HFF-Myc (cell line): ENCODE measurements around the gene PRKAG2.

Experiments used
- DNase-seq: peaks from one replicate; pipeline ENCODE4 v3.0.0-alpha.2; 2011; ENCODE audit warnings: low read depth; ENCODE audit errors: extremely low read depth
- H3K4me3 ChIP-seq: replicated peaks from 2 replicates; pipeline ENCODE4 v1.5.1; 2011; ENCODE audit warnings: low read depth, mild to moderate bottlenecking, control low read depth, low read length
- TF ChIP-seq, protein P1 (sequence below): IDR thresholded peaks from 2 replicates; pipeline ENCODE4 v1.5.1; 2012; ENCODE audit warnings: mild to moderate bottlenecking, low read depth, low read length, control low read depth; ENCODE audit errors: missing control alignments

PRKAG2 gene

DNA sequence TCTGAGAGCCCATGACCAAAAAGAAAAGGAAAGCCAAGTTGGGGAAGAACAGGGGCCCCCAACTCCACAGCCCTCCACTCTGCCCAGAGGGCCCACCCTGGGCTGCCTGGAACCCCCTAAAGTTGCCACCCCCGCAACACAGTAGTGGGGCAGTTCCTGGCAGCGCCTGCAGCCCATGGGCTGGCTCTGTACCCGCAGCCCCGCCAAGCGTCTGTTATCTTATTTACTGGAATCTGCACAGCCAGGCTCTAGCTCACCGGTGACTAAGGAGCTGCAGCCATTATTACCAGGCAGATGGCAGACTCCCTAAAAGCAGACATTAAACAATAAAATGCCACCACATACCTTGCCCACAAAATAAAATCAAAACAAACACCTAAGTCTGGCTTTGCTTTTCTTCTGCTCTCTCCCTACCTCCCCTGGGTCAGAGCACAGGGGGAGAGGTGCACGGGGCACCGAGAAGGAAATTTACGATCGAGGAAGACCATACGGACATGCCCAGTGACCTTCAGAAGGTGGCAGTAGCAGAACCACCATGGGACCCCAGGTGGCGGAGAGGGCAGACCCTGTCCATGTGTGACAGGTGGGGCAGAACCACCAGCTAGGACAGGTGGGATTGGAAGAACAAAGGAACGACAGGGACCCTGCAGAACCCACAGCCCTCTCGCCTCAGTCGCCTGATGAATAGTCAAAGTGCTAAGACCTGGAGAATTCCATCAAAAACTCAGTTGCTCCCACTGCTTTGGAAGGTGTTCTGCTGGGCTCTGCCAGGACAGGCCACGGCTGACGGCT, 66.3 kb downstream of the PRKAG2 start:
- TF ChIP-seq, protein P1, sequence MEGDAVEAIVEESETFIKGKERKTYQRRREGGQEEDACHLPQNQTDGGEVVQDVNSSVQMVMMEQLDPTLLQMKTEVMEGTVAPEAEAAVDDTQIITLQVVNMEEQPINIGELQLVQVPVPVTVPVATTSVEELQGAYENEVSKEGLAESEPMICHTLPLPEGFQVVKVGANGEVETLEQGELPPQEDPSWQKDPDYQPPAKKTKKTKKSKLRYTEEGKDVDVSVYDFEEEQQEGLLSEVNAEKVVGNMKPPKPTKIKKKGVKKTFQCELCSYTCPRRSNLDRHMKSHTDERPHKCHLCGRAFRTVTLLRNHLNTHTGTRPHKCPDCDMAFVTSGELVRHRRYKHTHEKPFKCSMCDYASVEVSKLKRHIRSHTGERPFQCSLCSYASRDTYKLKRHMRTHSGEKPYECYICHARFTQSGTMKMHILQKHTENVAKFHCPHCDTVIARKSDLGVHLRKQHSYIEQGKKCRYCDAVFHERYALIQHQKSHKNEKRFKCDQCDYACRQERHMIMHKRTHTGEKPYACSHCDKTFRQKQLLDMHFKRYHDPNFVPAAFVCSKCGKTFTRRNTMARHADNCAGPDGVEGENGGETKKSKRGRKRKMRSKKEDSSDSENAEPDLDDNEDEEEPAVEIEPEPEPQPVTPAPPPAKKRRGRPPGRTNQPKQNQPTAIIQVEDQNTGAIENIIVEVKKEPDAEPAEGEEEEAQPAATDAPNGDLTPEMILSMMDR: no peak
- H3K4me3 ChIP-seq: no peak overlapping the region
- no peak for DNase-seq

DNA sequence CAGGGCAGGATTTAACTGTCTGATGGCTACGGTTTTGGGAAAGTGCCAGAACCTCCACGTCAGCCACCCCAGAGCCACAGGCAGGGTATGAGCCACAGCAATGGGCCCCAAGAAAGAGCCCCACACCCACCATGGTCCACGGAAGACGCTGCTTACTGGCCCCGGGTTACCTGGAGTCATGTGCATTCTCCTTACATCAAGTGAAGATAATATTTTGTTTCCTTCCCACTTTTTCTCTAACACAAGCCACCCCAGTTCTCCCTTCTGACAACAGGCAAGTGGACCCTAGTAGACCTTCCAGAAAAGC, 67.1 kb downstream of the PRKAG2 start:
- H3K4me3 ChIP-seq: no peak overlapping the region
- TF ChIP-seq, protein P1: no peak
- DNase-seq: no peak

DNA sequence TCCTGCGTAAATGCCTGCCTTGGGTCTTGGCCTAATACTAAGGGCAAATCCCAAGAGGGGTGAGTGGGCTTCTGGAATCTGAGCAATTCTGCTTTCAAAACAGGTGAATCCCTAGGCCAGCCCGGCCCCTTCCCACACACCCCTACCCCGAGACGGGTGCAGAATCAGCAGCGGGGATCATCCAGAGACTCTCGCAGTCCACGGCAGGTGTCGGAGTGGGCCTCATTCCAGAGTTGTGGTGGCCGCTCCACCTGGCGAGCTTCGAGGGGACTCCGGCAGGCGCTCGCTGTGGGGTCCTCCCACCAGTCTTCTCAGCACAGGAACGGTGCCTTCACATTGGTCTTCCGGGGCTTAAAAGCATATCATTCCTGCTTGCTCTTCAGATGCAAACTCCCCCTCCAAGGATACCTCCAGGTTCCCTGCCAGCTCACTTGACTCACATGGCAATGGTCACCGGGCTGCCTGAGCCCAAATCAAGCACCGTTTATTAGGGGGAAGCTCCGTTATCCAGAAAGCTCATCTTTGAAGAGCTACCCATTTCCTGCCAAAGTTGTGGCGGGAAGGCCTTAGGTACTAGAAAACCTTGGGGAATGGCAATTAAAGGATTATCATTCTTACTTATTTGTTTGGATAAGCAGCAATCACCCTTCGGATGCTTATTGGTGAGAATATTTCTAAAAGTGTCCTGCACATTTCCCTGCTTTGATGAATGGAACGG, 67.6 kb downstream of the PRKAG2 start:
- TF ChIP-seq, protein P1: no peak
- DNase-seq: no peak
- H3K4me3 ChIP-seq: no peak overlapping the region

DNA sequence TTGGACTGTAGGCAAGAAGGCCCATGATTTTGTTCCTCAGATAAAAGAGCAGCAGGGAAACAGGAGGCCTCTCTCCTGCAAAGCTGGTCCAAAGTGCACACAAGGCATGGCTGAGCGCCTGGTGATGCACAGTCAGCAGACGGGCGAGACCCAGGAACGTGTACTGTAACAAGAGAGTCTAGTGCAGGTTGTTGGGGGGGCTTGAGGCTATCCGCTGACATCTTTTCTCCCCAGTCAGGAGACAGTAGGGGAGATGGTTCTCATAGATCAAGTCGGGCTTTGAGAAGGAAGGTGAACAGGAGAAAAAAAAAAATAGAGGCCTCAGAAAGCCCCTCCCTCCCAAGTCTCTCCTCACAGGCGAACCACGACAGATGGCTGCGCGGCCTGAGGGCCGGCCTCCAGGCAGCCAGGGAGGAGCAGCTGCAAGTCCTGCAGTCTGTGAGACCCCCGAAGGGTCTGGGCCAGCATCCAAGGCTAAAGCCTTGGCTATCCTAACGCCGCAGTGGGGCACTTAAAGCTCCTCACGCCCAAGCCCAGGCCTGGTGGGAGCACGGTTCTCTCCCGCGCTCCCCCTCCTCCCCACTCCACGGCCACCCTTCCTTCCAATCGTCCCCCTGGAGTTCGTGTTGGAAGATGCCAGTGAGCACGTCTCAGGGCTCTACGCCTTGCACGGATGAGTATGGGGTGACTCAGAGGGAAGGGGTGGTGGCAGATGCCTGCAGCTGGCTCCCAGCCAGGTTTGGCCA, 68.3 kb downstream of the PRKAG2 start:
- TF ChIP-seq, protein P1: no peak
- H3K4me3 ChIP-seq: no peak overlapping the region

DNA sequence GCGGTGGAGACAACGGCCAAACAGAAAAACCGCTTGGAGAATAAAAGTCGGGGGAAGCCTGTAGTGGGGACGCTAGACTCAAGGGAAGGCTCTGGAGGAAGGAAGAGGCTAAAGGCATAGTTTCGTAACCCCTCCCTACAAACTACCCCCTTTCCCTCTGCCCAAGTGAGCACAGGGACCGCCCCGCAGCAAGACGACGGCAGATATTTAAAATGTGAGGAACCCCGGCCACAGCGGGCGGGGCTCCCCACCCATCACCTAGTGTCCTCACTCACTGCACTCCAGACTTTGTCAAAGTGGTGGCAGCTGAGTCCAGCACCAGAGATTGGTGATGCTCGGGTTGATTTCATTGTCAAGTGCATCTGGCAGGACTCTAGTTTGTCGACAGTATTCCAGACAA, 69.1 kb downstream of the PRKAG2 start:
- TF ChIP-seq, protein P1: no peak
- no peak for DNase-seq
- no peak overlapping the region for H3K4me3 ChIP-seq

More for the DNA sequence above, 68.3 kb downstream of the PRKAG2 start:
- no peak for DNase-seq

DNA sequence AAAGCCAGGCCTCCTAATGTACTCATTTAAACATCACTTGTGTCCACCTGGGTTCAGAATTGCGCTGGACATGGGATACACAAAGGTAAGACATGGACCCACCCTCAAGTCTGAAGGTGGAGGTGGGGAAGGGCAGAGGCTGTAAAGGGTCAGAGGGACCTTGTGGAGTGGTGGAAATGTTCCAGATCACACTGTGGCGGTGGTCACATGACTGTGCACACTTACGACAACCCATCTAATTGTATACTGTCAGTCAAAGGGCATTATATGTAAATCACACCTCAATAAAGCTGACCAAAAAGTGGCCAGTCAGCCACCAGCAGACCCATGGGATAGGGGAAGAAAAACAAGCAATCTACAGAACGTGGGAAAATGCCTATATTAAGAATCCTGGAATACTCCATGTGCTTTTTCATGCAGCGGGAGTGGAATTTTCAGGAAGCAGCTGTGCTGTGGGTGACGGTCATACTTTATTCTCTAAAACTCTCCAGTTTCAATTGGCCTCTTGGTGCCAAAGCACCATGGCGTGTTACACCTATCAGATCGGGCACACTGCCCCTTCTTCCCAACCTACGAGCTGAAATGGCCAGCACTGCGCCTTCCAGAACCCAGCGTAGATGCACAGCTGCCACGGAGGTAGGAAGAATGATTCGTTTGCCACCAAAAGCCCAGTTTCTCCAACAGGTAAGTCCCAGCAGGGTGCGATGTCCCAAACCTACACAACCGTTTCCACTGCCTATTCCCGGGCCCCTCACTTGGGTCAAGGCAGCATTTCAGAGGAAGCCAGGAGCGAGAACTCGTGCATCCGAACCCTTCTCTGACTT, 69.8 kb downstream of the PRKAG2 start:
- TF ChIP-seq, protein P1: no peak
- no peak for DNase-seq
- H3K4me3 ChIP-seq: no peak overlapping the region
